H9 (cell line): ENCODE results near the gene KPNA1. TPM values are rescaled to one million over a fixed set of nuclear protein-coding genes. Genes with fewer than 3 reads are reported as not detected.

ENCODE experiments used
- DNase-seq: peaks from one replicate; pipeline ENCODE4 v3.0.0-alpha.2; 2017
- H2AFZ ChIP-seq: one replicate; pipeline ENCODE4 v1.6.1; 2013; ENCODE audit warnings: mild to moderate bottlenecking, low read length, control low read depth, moderate library complexity
- H2AK5ac ChIP-seq: 2 replicates; pipeline ENCODE4 v1.6.1; 2013; ENCODE audit warnings: low read length, control low read depth, mixed read lengths; ENCODE audit not compliant: insufficient read length
- H2BK120ac ChIP-seq: one replicate; pipeline ENCODE4 v1.6.1; 2013; ENCODE audit warnings: low read depth, mild to moderate bottlenecking, low read length, control low read depth, inconsistent platforms; ENCODE audit not compliant: poor library complexity, severe bottlenecking
- H2BK12ac ChIP-seq: 2 replicates; pipeline ENCODE4 v1.6.1; 2013; ENCODE audit warnings: low read length, control low read depth, mixed read lengths, low read depth; ENCODE audit not compliant: insufficient read length
- H2BK15ac ChIP-seq: 2 replicates; pipeline ENCODE4 v1.6.1; 2013; ENCODE audit warnings: low read depth, low read length, control low read depth
- H2BK20ac ChIP-seq: one replicate; pipeline ENCODE4 v1.6.1; 2013; ENCODE audit warnings: low read depth, mild to moderate bottlenecking, low read length, control low read depth, inconsistent platforms; ENCODE audit not compliant: poor library complexity, severe bottlenecking
- H2BK5ac ChIP-seq: 2 replicates; pipeline ENCODE4 v1.6.1; 2013; ENCODE audit warnings: low read length, control low read depth, mixed read lengths; ENCODE audit not compliant: insufficient read length
- H3K14ac ChIP-seq: 2 replicates; pipeline ENCODE4 v1.6.1; 2013; ENCODE audit warnings: low read length, control low read depth; ENCODE audit not compliant: insufficient read depth
- H3K18ac ChIP-seq: 2 replicates; pipeline ENCODE4 v1.6.1; 2013; ENCODE audit warnings: low read depth, mild to moderate bottlenecking, mixed read lengths, low read length, control low read depth; ENCODE audit not compliant: insufficient read length
- H3K23ac ChIP-seq: 2 replicates; pipeline ENCODE4 v1.6.1; 2013; ENCODE audit warnings: low read length, control low read depth, mixed read lengths, low read depth; ENCODE audit not compliant: insufficient read length
- H3K23me2 ChIP-seq: 2 replicates; pipeline ENCODE4 v1.6.1; 2013; ENCODE audit warnings: low read depth, mild to moderate bottlenecking, mixed read lengths, low read length, control low read depth; ENCODE audit not compliant: insufficient read length, poor library complexity, severe bottlenecking
- H3K27ac ChIP-seq: 2 replicates; pipeline ENCODE4 v1.5.1; 2013; ENCODE audit warnings: low read length, control low read depth, mixed read lengths, low read depth; ENCODE audit not compliant: insufficient read length
- H3K27me3 ChIP-seq: 2 replicates; pipeline ENCODE4 v1.6.1; 2013; ENCODE audit warnings: low read length, control low read depth, inconsistent platforms; ENCODE audit not compliant: insufficient read depth
- H3K4ac ChIP-seq: 2 replicates; pipeline ENCODE4 v1.6.1; 2013; ENCODE audit warnings: low read depth, mild to moderate bottlenecking, control low read depth, inconsistent platforms, low read length, moderate library complexity
- H3K4me1 ChIP-seq: 2 replicates; pipeline ENCODE4 v1.6.1; 2013; ENCODE audit warnings: low read length, control low read depth, inconsistent platforms; ENCODE audit not compliant: insufficient read depth
- H3K4me2 ChIP-seq: 2 replicates; pipeline ENCODE4 v1.6.1; 2013; ENCODE audit warnings: low read length, control low read depth, mixed read lengths; ENCODE audit not compliant: insufficient read length, insufficient read depth
- H3K56ac ChIP-seq: 2 replicates; pipeline ENCODE4 v1.6.1; 2013; ENCODE audit warnings: low read depth, mild to moderate bottlenecking, mixed read lengths, low read length, control low read depth; ENCODE audit not compliant: insufficient read length
- H3K79me1 ChIP-seq: 2 replicates; pipeline ENCODE4 v1.6.1; 2013; ENCODE audit warnings: low read depth, mild to moderate bottlenecking, moderate library complexity, low read length, control low read depth, inconsistent platforms; ENCODE audit not compliant: insufficient read depth, poor library complexity, severe bottlenecking
- H3K79me2 ChIP-seq: 2 replicates; pipeline ENCODE4 v1.6.1; 2013; ENCODE audit warnings: low read length, control low read depth, inconsistent platforms; ENCODE audit not compliant: insufficient read depth
- H3K9ac ChIP-seq: 2 replicates; pipeline ENCODE4 v1.6.1; 2013; ENCODE audit warnings: low read length, control low read depth, mixed read lengths; ENCODE audit not compliant: insufficient read length; ENCODE audit errors: extremely low read depth
- H3K9me3 ChIP-seq: one replicate; pipeline ENCODE4 v1.6.1; 2013; ENCODE audit warnings: low read depth, low read length, inconsistent platforms; ENCODE audit not compliant: control insufficient read depth
- H3T11ph ChIP-seq: one replicate; pipeline ENCODE4 v1.6.1; 2013; ENCODE audit warnings: mild to moderate bottlenecking, low read length, control low read depth, inconsistent platforms
- H4K20me1 ChIP-seq: one replicate; pipeline ENCODE4 v1.6.1; 2013; ENCODE audit not compliant: control insufficient read depth, insufficient read length, insufficient read depth
- H4K5ac ChIP-seq: 2 replicates; pipeline ENCODE4 v1.6.1; 2013; ENCODE audit warnings: low read depth, mild to moderate bottlenecking, mixed read lengths, low read length, control low read depth; ENCODE audit not compliant: insufficient read length
- H4K8ac ChIP-seq: replicated peaks from 2 replicates; pipeline ENCODE4 v1.6.1; 2013; ENCODE audit warnings: low read length, control low read depth, mixed read lengths, low read depth; ENCODE audit not compliant: insufficient read length
- H4K91ac ChIP-seq: 2 replicates; pipeline ENCODE4 v1.6.1; 2013; ENCODE audit warnings: low read depth, mild to moderate bottlenecking, moderate library complexity, mixed read lengths, low read length, control low read depth; ENCODE audit not compliant: insufficient read length
- H3K27ac Mint-ChIP-seq, 3 experiments: 2 replicates in 2 of 3; 3 replicates in 1 of 3; pipeline ENCODE4 v1.8.0; 2020 to 2021; ENCODE audit warnings: mixed read lengths in 3 of 3, mild to moderate bottlenecking in 1 of 3, moderate library complexity in 1 of 3
- H3K27me3 Mint-ChIP-seq: 2 replicates; pipeline ENCODE4 v1.8.0; 2021; ENCODE audit warnings: low read depth, mild to moderate bottlenecking, moderate library complexity, mixed read lengths
- H3K36me3 Mint-ChIP-seq, 3 experiments: 2 replicates in 2 of 3; 3 replicates in 1 of 3; pipeline ENCODE4 v1.8.0; 2020 to 2021; ENCODE audit warnings: low read depth in 3 of 3, mixed read lengths in 3 of 3; ENCODE audit not compliant: insufficient read depth in 1 of 3
- H3K4me1 Mint-ChIP-seq, 2 experiments: 2 replicates each; pipeline ENCODE4 v1.8.0; 2020; ENCODE audit warnings: mixed read lengths in 2 of 2
- H3K4me3 Mint-ChIP-seq, 2 experiments: 2 replicates in 1 of 2; 3 replicates in 1 of 2; pipeline ENCODE4 v1.8.0; 2020 to 2021; ENCODE audit warnings: mild to moderate bottlenecking in 2 of 2, mixed read lengths in 2 of 2, moderate library complexity in 1 of 2
- H3K9me3 Mint-ChIP-seq, 2 experiments: 2 replicates in 1 of 2; 3 replicates in 1 of 2; pipeline ENCODE4 v1.8.0; 2020; ENCODE audit warnings: mild to moderate bottlenecking in 2 of 2, mixed read lengths in 2 of 2, moderate library complexity in 1 of 2
- CTCF ChIP-seq: fragments of 200-600 bp; sonication (generic); conservative IDR thresholded peaks from 3 replicates; pipeline ENCODE4 v1.8.0; 2021; ENCODE audit warnings: antibody characterized with exemption, mild to moderate bottlenecking
- WGBS: extraction: QIAGEN DNeasy Blood & Tissue Kit; methylation state at CpG from one replicate; pipeline ENCODE4 v1.1.7; 2013; ENCODE audit warnings: missing lambda C conversion rate, low lambda C conversion rate, mixed read lengths; ENCODE audit not compliant: insufficient read length; ENCODE audit errors: extremely low coverage; 5-methylcytosine and 5-hydroxymethylcytosine counted together
- total RNA-seq: library from RNA; stranded (reverse); gene quantifications from 2 replicates; pipeline ENCODE4 v1.2.1, GENCODE V29; 2021

Gene KPNA1
- total RNA-seq, 1 experiment from 2014 or later: 71.7 TPM

- H3K18ac ChIP-seq: no peak overlapping the region
- no peak overlapping the region for H2AK5ac ChIP-seq
- H2BK20ac ChIP-seq: no peak overlapping the region
- no peaks in the 10 kb centered on the region for H3K4me1 ChIP-seq
- H3K4me2 ChIP-seq: no peak overlapping the region
- H3K4me3 Mint-ChIP-seq: no peak overlapping the region
- no peaks in the 10 kb centered on the region for H3K79me1 ChIP-seq
- H2BK120ac ChIP-seq: no peak overlapping the region
- H2AFZ ChIP-seq: no peak overlapping the region
- H4K20me1 ChIP-seq: no peaks in the 10 kb centered on the region
- H3K27me3 ChIP-seq: no peaks in the 10 kb centered on the region
- H3K27me3 Mint-ChIP-seq: no peaks in the 10 kb centered on the region
- H2BK5ac ChIP-seq: no peak overlapping the region
- no peak for DNase-seq
- no peak overlapping the region for H2BK12ac ChIP-seq
- no peak overlapping the region for H3T11ph ChIP-seq
- no peak overlapping the region for H4K91ac ChIP-seq
- no peak overlapping the region for H3K27ac Mint-ChIP-seq
- WGBS: no CpG with 5 or more reads among the region's 6 CpGs
- no peak overlapping the region for H3K4ac ChIP-seq
- H4K5ac ChIP-seq: no peak overlapping the region
- no peak overlapping the region for H4K8ac ChIP-seq
- no peak overlapping the region for H3K27ac ChIP-seq
- no peak overlapping the region for H3K14ac ChIP-seq
- H3K4me1 Mint-ChIP-seq: peaks cover 10 to 13% of the 10 kb centered on the region in 2 experiments
- H3K9me3 ChIP-seq: no peaks in the 10 kb centered on the region
- H3K9me3 Mint-ChIP-seq: no peaks in the 10 kb centered on the region
- H2BK15ac ChIP-seq: no peak overlapping the region
- peaks cover 6% of the 10 kb centered on the region for H3K23me2 ChIP-seq
- H3K36me3 Mint-ChIP-seq: peaks cover 8 to 49% (median 37%) of the 10 kb centered on the region in 3 experiments; a peak in 6 of 7 replicates
- H3K23ac ChIP-seq: no peak overlapping the region
- no peak overlapping the region for H3K56ac ChIP-seq
- no peaks in the 10 kb centered on the region for H3K79me2 ChIP-seq
- no peak overlapping the region for H3K9ac ChIP-seq
- TF ChIP-seq CTCF: no peak
Observed at GRCh38 chr3:122410639-122411038, 104.1 kb downstream of the KPNA1 start.
